ENCODE results near the gene KRT75. TPM values are rescaled to one million over a fixed set of nuclear protein-coding genes. Genes with fewer than 3 reads are reported as not detected.

The KRT75 gene
- total and polyA plus RNA-seq, 5 donors from 2014 or later, result not detected

DNA sequence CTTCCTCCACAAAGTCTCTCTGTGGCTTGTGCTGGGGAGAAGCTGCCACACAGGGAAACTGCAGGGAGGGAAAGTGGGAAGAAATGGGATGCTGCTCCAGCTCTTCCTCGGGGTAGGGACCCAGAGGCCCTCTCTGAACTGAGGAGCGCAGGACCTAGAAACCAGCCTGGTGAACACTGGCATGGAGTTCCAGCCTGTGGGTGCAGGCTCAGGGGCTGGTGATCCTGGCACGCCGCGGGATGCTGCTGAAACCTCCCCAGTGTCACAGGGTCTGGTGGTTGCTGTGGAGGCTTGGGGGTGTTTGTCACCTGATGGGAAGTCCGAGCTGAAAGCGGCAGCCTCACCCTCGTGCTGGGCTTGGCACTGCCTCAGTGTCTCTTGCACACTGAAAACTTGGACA is 5.2 kb upstream of the KRT75 start:
- Histone ChIP-seq H3K4me3 (ENCODE audit: low read depth, low read length) (no peak overlapping the region), H3K9me3 (ENCODE audit: control insufficient read depth in 2 of 2, low read length in 2 of 2) (no peaks in the 10 kb centered on the region), H3K4me1 (ENCODE audit: control insufficient read depth, insufficient read depth, low read length, poor library complexity, severe bottlenecking) (no peaks in the 10 kb centered on the region), H3K36me3 (ENCODE audit: control insufficient read depth, insufficient read depth, low read length) (no peaks in the 10 kb centered on the region), H3K27ac (ENCODE audit: insufficient read depth, low read length, poor library complexity, severe bottlenecking) (no peak overlapping the region), H3K27me3 (ENCODE audit: control insufficient read depth, insufficient read depth, low read length) (peaks cover 5% of the 10 kb centered on the region)
- DNase-seq (no peak), ATAC-seq (ENCODE audit: low read depth in 2 of 2) (no peak)
- Mint-ChIP-seq H3K36me3 (no peaks in the 10 kb centered on the region), H3K4me3 (no peak overlapping the region), H3K4me1 (peaks cover 0 to 5% (median 0%) of the 10 kb centered on the region in 4 donors), H3K27me3 (peaks cover 6% of the 10 kb centered on the region), H3K27ac (no peak overlapping the region), H3K9me3 (peaks cover 0 to 2% (median 0%) of the 10 kb centered on the region in 7 donors)

GRCh38 chr12:52438305-52439301 is 4.4 kb upstream of the KRT75 start:
- no peak overlapping the region for H3K4me3 ChIP-seq (ENCODE audit: low read depth, low read length)
- H3K36me3 ChIP-seq (ENCODE audit: control insufficient read depth, insufficient read depth, low read length), result no peaks in the 10 kb centered on the region
- peaks cover 6% of the 10 kb centered on the region for H3K27me3 Mint-ChIP-seq
- H3K4me1 Mint-ChIP-seq, result peaks cover 0 to 5% (median 0%) of the 10 kb centered on the region in 4 donors
- no peaks in the 10 kb centered on the region for H3K9me3 ChIP-seq (ENCODE audit: control insufficient read depth in 2 of 2, low read length in 2 of 2)
- DNase-seq (no peak), ATAC-seq (ENCODE audit: low read depth in 2 of 2) (no peak)
- H3K27me3 ChIP-seq (ENCODE audit: control insufficient read depth, insufficient read depth, low read length), result peaks cover 5% of the 10 kb centered on the region
- no peak overlapping the region for H3K4me3 Mint-ChIP-seq
- H3K27ac Mint-ChIP-seq, result no peak overlapping the region
- no peaks in the 10 kb centered on the region for H3K36me3 Mint-ChIP-seq
- no peaks in the 10 kb centered on the region for H3K4me1 ChIP-seq (ENCODE audit: control insufficient read depth, insufficient read depth, low read length, poor library complexity, severe bottlenecking)
- H3K9me3 Mint-ChIP-seq, result peaks cover 0 to 2% (median 0%) of the 10 kb centered on the region in 7 donors
- H3K27ac ChIP-seq (ENCODE audit: insufficient read depth, low read length, poor library complexity, severe bottlenecking), result no peak overlapping the region

DNA sequence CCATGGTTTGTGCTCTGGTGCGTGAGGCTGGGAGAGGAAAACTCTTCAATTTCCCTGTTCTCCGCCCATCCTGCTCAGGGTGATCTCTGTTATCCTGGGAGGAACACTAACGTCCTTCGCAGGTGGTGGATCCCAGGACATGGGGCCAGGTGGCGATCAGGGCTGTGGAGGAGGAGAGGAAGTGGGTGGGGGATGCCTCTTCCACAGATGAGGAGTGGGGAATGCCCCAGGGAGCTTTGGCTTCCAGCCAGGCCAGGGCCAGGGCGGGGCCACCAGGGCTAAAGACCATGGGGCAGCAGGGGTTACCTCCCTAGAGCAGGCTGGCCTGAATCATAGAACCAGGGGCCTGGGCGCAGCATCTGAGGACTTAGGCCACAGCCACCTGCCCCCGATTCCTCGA is 3.3 kb upstream of the KRT75 start:
- H3K27me3 Mint-ChIP-seq, result peaks cover 7% of the 10 kb centered on the region
- H3K36me3 Mint-ChIP-seq, result no peaks in the 10 kb centered on the region
- H3K27ac Mint-ChIP-seq, result no peak overlapping the region
- peaks cover 0 to 2% (median 0%) of the 10 kb centered on the region in 7 donors for H3K9me3 Mint-ChIP-seq
- Histone ChIP-seq H3K36me3 (ENCODE audit: control insufficient read depth, insufficient read depth, low read length) (no peaks in the 10 kb centered on the region), H3K4me3 (ENCODE audit: low read depth, low read length) (no peak overlapping the region), H3K4me1 (ENCODE audit: control insufficient read depth, insufficient read depth, low read length, poor library complexity, severe bottlenecking) (no peaks in the 10 kb centered on the region), H3K27me3 (ENCODE audit: control insufficient read depth, insufficient read depth, low read length) (peaks cover 5% of the 10 kb centered on the region), H3K9me3 (ENCODE audit: control insufficient read depth in 2 of 2, low read length in 2 of 2) (no peaks in the 10 kb centered on the region), H3K27ac (ENCODE audit: insufficient read depth, low read length, poor library complexity, severe bottlenecking) (no peak overlapping the region)
- ATAC-seq (ENCODE audit: low read depth in 2 of 2), result no peak
- H3K4me1 Mint-ChIP-seq, result peaks cover 0 to 5% (median 0%) of the 10 kb centered on the region in 4 donors
- no peak overlapping the region for H3K4me3 Mint-ChIP-seq
- no peak for DNase-seq

DNA sequence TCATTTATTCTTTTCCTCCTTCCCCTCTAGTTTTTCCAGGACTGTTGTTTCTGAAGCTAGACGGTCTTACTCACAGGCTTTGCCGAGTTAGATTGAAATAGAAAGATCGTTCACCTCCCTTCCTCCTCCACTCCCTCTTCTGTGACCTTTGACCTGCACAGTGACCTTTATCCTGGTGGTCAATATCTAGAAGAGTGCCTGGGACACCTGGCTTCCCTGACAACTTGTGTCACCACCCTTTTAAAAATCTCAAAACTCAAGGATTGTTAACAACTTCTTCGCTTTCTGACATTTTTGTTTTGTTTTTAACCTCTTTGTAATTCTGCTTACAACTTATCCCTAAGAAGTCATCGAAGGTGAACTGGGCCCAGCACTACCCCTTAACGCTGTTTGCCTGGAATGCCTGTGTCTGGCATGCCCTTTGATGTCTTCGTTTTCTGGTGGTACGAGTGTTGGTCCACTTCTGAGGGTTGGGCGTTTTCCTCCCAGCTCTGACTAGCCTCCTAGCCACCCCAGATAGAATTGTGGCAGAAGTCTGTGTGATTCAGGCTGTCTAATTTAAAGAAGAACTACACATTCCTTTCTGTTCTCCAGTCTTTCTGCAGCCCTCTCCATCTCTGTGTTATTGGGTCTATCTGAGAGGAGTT is 2.8 kb upstream of the KRT75 start:
- H3K4me3 ChIP-seq (ENCODE audit: low read depth, low read length), result no peak overlapping the region
- H3K36me3 ChIP-seq (ENCODE audit: control insufficient read depth, insufficient read depth, low read length), result no peaks in the 10 kb centered on the region
- Mint-ChIP-seq H3K4me1 (peaks cover 0 to 5% (median 0%) of the 10 kb centered on the region in 4 donors), H3K27me3 (peaks cover 5% of the 10 kb centered on the region), H3K4me3 (no peak overlapping the region), H3K36me3 (no peaks in the 10 kb centered on the region), H3K27ac (no peak overlapping the region), H3K9me3 (peaks cover 0 to 2% (median 0%) of the 10 kb centered on the region in 7 donors)
- H3K27me3 ChIP-seq (ENCODE audit: control insufficient read depth, insufficient read depth, low read length), result peaks cover 5% of the 10 kb centered on the region
- DNase-seq, result no peak
- H3K9me3 ChIP-seq (ENCODE audit: control insufficient read depth in 2 of 2, low read length in 2 of 2), result no peaks in the 10 kb centered on the region
- ATAC-seq (ENCODE audit: low read depth in 2 of 2), result no peak
- H3K27ac ChIP-seq (ENCODE audit: insufficient read depth, low read length, poor library complexity, severe bottlenecking), result no peak overlapping the region
- no peaks in the 10 kb centered on the region for H3K4me1 ChIP-seq (ENCODE audit: control insufficient read depth, insufficient read depth, low read length, poor library complexity, severe bottlenecking)

GRCh38 chr12:52436000-52436827 is 2.0 kb upstream of the KRT75 start:
- no peak overlapping the region for H3K4me3 ChIP-seq (ENCODE audit: low read depth, low read length)
- no peaks in the 10 kb centered on the region for H3K4me1 ChIP-seq (ENCODE audit: control insufficient read depth, insufficient read depth, low read length, poor library complexity, severe bottlenecking)
- peaks cover 0 to 2% (median 0%) of the 10 kb centered on the region in 7 donors for H3K9me3 Mint-ChIP-seq
- no peaks in the 10 kb centered on the region for H3K36me3 ChIP-seq (ENCODE audit: control insufficient read depth, insufficient read depth, low read length)
- peaks cover 0 to 5% (median 0%) of the 10 kb centered on the region in 4 donors for H3K4me1 Mint-ChIP-seq
- H3K9me3 ChIP-seq (ENCODE audit: control insufficient read depth in 2 of 2, low read length in 2 of 2), result no peaks in the 10 kb centered on the region
- H3K27me3 ChIP-seq (ENCODE audit: control insufficient read depth, insufficient read depth, low read length), result no peaks in the 10 kb centered on the region
- H3K27me3 Mint-ChIP-seq, result peaks cover 5% of the 10 kb centered on the region
- no peak overlapping the region for H3K27ac Mint-ChIP-seq
- H3K36me3 Mint-ChIP-seq, result no peaks in the 10 kb centered on the region
- no peak overlapping the region for H3K27ac ChIP-seq (ENCODE audit: insufficient read depth, low read length, poor library complexity, severe bottlenecking)
- DNase-seq, result no peak
- no peak for ATAC-seq (ENCODE audit: low read depth in 2 of 2)
- H3K4me3 Mint-ChIP-seq, result no peak overlapping the region

DNA sequence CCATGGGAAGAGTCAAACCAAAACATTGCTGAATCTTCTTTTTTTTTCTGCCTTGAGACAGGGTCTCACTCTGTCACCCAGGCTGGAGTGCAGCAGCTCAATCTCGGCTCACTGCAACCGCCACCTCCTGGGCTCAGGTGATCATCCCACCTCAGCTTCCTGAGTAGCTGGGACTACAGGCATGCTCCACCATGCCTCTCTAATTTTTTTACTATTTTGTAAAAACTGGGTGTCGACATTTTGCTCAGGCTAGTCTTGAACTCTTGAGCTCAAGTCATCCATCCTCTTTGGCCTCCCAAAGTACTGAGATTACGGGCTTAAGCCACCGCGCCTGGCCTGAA is 1.5 kb upstream of the KRT75 start:
- Mint-ChIP-seq H3K27ac (no peak overlapping the region), H3K4me1 (peaks cover 0 to 5% (median 0%) of the 10 kb centered on the region in 4 donors), H3K4me3 (no peak overlapping the region), H3K36me3 (no peaks in the 10 kb centered on the region), H3K9me3 (peaks cover 0 to 1% (median 0%) of the 10 kb centered on the region in 7 donors), H3K27me3 (peaks cover 5% of the 10 kb centered on the region)
- H3K27ac ChIP-seq (ENCODE audit: insufficient read depth, low read length, poor library complexity, severe bottlenecking), result no peak overlapping the region
- no peaks in the 10 kb centered on the region for H3K9me3 ChIP-seq (ENCODE audit: control insufficient read depth in 2 of 2, low read length in 2 of 2)
- DNase-seq (no peak), ATAC-seq (ENCODE audit: low read depth in 2 of 2) (no peak)
- H3K27me3 ChIP-seq (ENCODE audit: control insufficient read depth, insufficient read depth, low read length), result no peaks in the 10 kb centered on the region
- no peaks in the 10 kb centered on the region for H3K36me3 ChIP-seq (ENCODE audit: control insufficient read depth, insufficient read depth, low read length)
- H3K4me1 ChIP-seq (ENCODE audit: control insufficient read depth, insufficient read depth, low read length, poor library complexity, severe bottlenecking), result no peaks in the 10 kb centered on the region
- H3K4me3 ChIP-seq (ENCODE audit: low read depth, low read length), result no peak overlapping the region

DNA sequence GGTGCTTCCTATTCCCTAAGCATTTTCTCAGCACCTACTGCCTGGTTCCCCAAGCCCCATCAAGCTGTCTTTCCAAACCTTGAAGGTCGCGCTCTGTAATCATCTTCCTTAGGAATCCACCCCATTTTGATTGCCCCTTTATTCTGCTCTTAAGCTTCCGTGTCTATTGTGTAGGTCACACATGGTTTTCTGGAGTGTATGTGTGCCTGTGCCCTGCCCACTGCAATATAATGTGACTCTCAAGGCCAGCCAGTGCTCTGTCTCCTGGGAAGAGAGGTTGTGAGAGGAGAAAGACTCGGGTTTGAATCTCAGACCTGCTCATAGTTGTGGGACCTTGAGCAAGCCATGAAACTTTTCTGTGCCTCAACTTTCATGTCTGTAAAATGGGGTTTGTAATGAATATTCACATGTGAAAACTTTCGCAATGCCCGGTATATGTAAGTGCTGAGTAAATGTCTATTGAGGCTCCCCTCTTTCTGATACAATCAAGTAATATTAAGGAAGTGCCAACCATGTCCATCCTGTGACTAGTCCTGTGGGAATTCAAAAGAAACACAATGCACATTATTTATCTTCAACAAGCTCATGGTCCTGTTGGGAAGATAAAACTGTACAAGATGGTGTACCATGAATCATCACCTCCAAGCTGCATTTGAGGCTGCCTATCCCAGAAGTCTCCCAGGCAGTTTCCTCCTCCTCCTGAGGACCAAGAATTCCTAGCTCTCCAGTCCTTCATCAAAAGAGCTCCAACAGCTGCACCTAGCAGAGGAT is 774 bp upstream of the KRT75 start:
- Histone ChIP-seq H3K27me3 (ENCODE audit: control insufficient read depth, insufficient read depth, low read length) (no peaks in the 10 kb centered on the region), H3K9me3 (ENCODE audit: control insufficient read depth in 2 of 2, low read length in 2 of 2) (no peaks in the 10 kb centered on the region), H3K4me1 (ENCODE audit: control insufficient read depth, insufficient read depth, low read length, poor library complexity, severe bottlenecking) (no peaks in the 10 kb centered on the region), H3K36me3 (ENCODE audit: control insufficient read depth, insufficient read depth, low read length) (no peaks in the 10 kb centered on the region), H3K27ac (ENCODE audit: insufficient read depth, low read length, poor library complexity, severe bottlenecking) (no peak overlapping the region), H3K4me3 (ENCODE audit: low read depth, low read length) (no peak overlapping the region)
- DNase-seq (no peak), ATAC-seq (ENCODE audit: low read depth in 2 of 2) (no peak)
- Mint-ChIP-seq H3K27me3 (peaks cover 5% of the 10 kb centered on the region), H3K4me1 (peaks cover 0 to 5% (median 0%) of the 10 kb centered on the region in 4 donors), H3K9me3 (no peaks in the 10 kb centered on the region), H3K36me3 (no peaks in the 10 kb centered on the region), H3K27ac (no peak overlapping the region), H3K4me3 (no peak overlapping the region)

All from CD4-positive, CD25-positive, alpha-beta regulatory T cell (primary cell).